GM12864 (cell line): ENCODE results near the gene FGF12.

Experiments
- DNase-seq: peaks from one replicate; pipeline ENCODE4 v3.0.0-alpha.2; 2011; ENCODE audit warnings: low read depth
- H3K4me3 ChIP-seq: 2 replicates; pipeline ENCODE4 v1.5.1; 2011; ENCODE audit warnings: mild to moderate bottlenecking, low read depth, low read length, control low read depth
- CTCF ChIP-seq: IDR thresholded peaks from 2 replicates; pipeline ENCODE4 v1.5.1; 2011; ENCODE audit warnings: low read depth, mild to moderate bottlenecking, moderate library complexity, low read length, control low read depth, inconsistent platforms; ENCODE audit errors: missing control alignments

The FGF12 gene

GRCh38 chr3:192514081-192514753, 213.1 kb downstream of the FGF12 start:
- TF ChIP-seq CTCF = no peak
- DNase-seq = no peak
- H3K4me3 ChIP-seq = no peak overlapping the region

- no peak for TF ChIP-seq CTCF
- DNase-seq = no peak
- no peak overlapping the region for H3K4me3 ChIP-seq
Observed at GRCh38 chr3:192505731-192506130, 221.6 kb downstream of the FGF12 start.

- no peak for DNase-seq
- no peak for TF ChIP-seq CTCF
- no peak overlapping the region for H3K4me3 ChIP-seq
Observed at GRCh38 chr3:192501401-192501800, 225.9 kb downstream of the FGF12 start.

- no peak overlapping the region for H3K4me3 ChIP-seq
- DNase-seq = no peak
- no peak for TF ChIP-seq CTCF
Observed at GRCh38 chr3:192496905-192497587, 230.3 kb downstream of the FGF12 start.

GRCh38 chr3:192494174-192494573, 233.2 kb downstream of the FGF12 start:
- no peak for TF ChIP-seq CTCF
- H3K4me3 ChIP-seq = no peak overlapping the region
- DNase-seq = no peak

- H3K4me3 ChIP-seq = no peak overlapping the region
- no peak for TF ChIP-seq CTCF
- DNase-seq = no peak
Observed at GRCh38 chr3:192490720-192491119, 236.6 kb downstream of the FGF12 start.

- no peak overlapping the region for H3K4me3 ChIP-seq
- DNase-seq = no peak
- TF ChIP-seq CTCF = no peak
Observed at GRCh38 chr3:192489579-192489978, 237.8 kb downstream of the FGF12 start.
